Loucy (cell line): Measurements from ENCODE around the gene MTARC2.

Experiments used
- EZH2phosphoT487 ChIP-seq: fragments of 200-600 bp; IDR thresholded peaks from 2 replicates; pipeline ENCODE4 v1.6.1; 2018; ENCODE audit warnings: antibody characterized with exemption, mild to moderate bottlenecking, moderate library complexity, borderline replicate concordance
- TF ChIP-seq, protein P1 (sequence below): fragments of 200-600 bp; sonication (generic); conservative IDR thresholded peaks from 2 replicates; pipeline ENCODE4 v1.5.1; 2014; ENCODE audit warnings: mild to moderate bottlenecking, antibody characterized with exemption, low read length

DNA sequence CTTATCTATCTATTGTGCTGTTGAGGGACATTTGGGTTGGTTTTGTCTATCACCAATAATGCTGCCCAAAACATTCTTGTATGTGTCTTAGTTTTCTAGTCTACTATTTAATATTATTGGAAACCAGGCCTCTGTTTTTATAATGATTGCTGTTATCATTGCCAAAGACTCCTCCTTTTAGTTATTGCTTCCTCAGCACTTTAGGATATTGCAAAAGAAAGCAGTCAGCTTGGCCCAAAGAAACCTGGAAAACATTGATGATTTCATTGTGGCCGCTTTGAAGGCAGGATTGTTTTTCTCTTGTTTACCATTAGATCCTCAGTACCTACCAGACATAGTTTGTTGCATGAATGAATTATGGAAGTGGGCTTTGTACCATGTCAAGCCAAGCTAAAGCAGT is 20.6 kb upstream of the MTARC2 start:
- TF ChIP-seq, protein P1, sequence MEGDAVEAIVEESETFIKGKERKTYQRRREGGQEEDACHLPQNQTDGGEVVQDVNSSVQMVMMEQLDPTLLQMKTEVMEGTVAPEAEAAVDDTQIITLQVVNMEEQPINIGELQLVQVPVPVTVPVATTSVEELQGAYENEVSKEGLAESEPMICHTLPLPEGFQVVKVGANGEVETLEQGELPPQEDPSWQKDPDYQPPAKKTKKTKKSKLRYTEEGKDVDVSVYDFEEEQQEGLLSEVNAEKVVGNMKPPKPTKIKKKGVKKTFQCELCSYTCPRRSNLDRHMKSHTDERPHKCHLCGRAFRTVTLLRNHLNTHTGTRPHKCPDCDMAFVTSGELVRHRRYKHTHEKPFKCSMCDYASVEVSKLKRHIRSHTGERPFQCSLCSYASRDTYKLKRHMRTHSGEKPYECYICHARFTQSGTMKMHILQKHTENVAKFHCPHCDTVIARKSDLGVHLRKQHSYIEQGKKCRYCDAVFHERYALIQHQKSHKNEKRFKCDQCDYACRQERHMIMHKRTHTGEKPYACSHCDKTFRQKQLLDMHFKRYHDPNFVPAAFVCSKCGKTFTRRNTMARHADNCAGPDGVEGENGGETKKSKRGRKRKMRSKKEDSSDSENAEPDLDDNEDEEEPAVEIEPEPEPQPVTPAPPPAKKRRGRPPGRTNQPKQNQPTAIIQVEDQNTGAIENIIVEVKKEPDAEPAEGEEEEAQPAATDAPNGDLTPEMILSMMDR: no peak
- no peak for TF ChIP-seq EZH2phosphoT487
